A549 (cell line): ENCODE measurements around the gene CKAP5. TPM values are rescaled to one million over a fixed set of nuclear protein-coding genes. Genes with fewer than 3 reads are reported as not detected.
A peak's percentile ranks its signal among the peaks of the same experiment; 100 is the strongest.

Experiments used
- ATAC-seq, 2 experiments: fragments of 200-7000 bp in 1 of 2; fragments of >200 bp in 1 of 2; cut with Nextera tagmentation in 1 of 2; cut with Tn5 transposase in 1 of 2; 3 replicates each; pipeline versions ENCODE4 v1.8.0 to v1.9.1; 2018 to 2020; ENCODE audit warnings: mild to moderate bottlenecking in 1 of 2, moderate library complexity in 1 of 2
- CTCF ChIA-PET: fragments of 300-600 bp; sonication (Branson Sonifier 250); formaldehyde crosslinking; extraction: SDS; loops from one replicate; lab custom pipeline; 2021; ENCODE audit warnings: antibody characterized with exemption, inconsistent platforms; lab: Yijun Ruan, JAX
- POLR2A ChIA-PET: fragments of 350-600 bp; formaldehyde crosslinking; extraction: SDS; loops from one replicate; lab custom pipeline; 2021; ENCODE audit warnings: antibody characterized with exemption, inconsistent platforms; lab: Yijun Ruan, JAX
- DNase-seq, 2 experiments: peaks; one replicate each; pipeline versions ENCODE4 v3.0.0 to v3.0.0-alpha.2; 2011 to 2016; ENCODE audit warnings: low read depth in 1 of 2, low spot score in 1 of 2
- FAIRE-seq: peaks from 2 replicates; lab custom pipeline; 2011; peaks lifted over from hg19 to GRCh38; lab: Jason Lieb, UNC
- H3K27ac ChIP-seq, 2 experiments: fragments of >200 bp; sonication (Bioruptor Twin); formaldehyde crosslinking; 3 replicates each; pipeline ENCODE4 v1.5.1; 2016 to 2017
- H3K4me1 ChIP-seq: fragments of >200 bp; sonication (Bioruptor Twin); formaldehyde crosslinking; 3 replicates; pipeline ENCODE4 v1.6.1; 2016
- H3K4me2 ChIP-seq: fragments of >200 bp; sonication (Bioruptor Twin); formaldehyde crosslinking; 3 replicates; pipeline ENCODE4 v1.6.1; 2016
- H3K4me3 ChIP-seq: fragments of >200 bp; sonication (Bioruptor Twin); formaldehyde crosslinking; 3 replicates; pipeline ENCODE4 v1.5.1; 2016
- H3K9me3 ChIP-seq: fragments of >200 bp; sonication (Bioruptor Twin); formaldehyde crosslinking; 3 replicates; pipeline ENCODE4 v1.6.1; 2016
- CBX8 ChIP-seq: fragments of 200-600 bp; sonication (generic); IDR thresholded peaks from 2 replicates; pipeline ENCODE4 v1.6.1; 2016
- CEBPB ChIP-seq, 2 experiments: fragments of >200 bp in 1 of 2; sonication (Bioruptor Twin) in 1 of 2; formaldehyde crosslinking in 1 of 2; IDR thresholded peaks; 2 replicates each; pipeline ENCODE4 v1.6.1; 2012 to 2016
- EHF ChIP-seq: fragments of 250-450 bp; sonication (Bioruptor Pico); IDR thresholded peaks from 2 replicates; pipeline ENCODE4 v1.5.0; 2020; ENCODE audit warnings: mild to moderate bottlenecking
- EP300 ChIP-seq, 2 experiments: fragments of >200 bp; sonication (Bioruptor Twin); formaldehyde crosslinking; IDR thresholded peaks; 2 replicates in 1 of 2; 3 replicates in 1 of 2; pipeline ENCODE4 v1.6.1; 2016 to 2017
- FOSL2 ChIP-seq, 2 experiments: fragments of 450-650 bp in 1 of 2; fragments of >200 bp in 1 of 2; sonication (Bioruptor Twin) in 1 of 2; formaldehyde crosslinking; IDR thresholded peaks; 2 replicates each; pipeline versions ENCODE4 v1.5.0 to v1.6.1; 2016 to 2020; ENCODE audit warnings: mild to moderate bottlenecking in 1 of 2, moderate library complexity in 1 of 2
- FOXS1 ChIP-seq: fragments of 250-450 bp; sonication (Bioruptor Pico); IDR thresholded peaks from 2 replicates; pipeline ENCODE4 v1.5.0; 2020; ENCODE audit warnings: mild to moderate bottlenecking, moderate library complexity
- HDAC2 ChIP-seq: fragments of 200-600 bp; sonication (generic); IDR thresholded peaks from 2 replicates; pipeline ENCODE4 v1.6.1; 2016
- HEYL ChIP-seq: fragments of 250-450 bp; sonication (Bioruptor Pico); IDR thresholded peaks from 2 replicates; pipeline ENCODE4 v1.8.0; 2021; ENCODE audit warnings: mild to moderate bottlenecking, moderate library complexity
- HOXB13 ChIP-seq: fragments of 250-450 bp; sonication (Bioruptor Pico); IDR thresholded peaks from 2 replicates; pipeline ENCODE4 v1.5.0; 2020; ENCODE audit warnings: low read depth, mild to moderate bottlenecking, moderate library complexity
- JUN ChIP-seq, 2 experiments: fragments of >200 bp; sonication (Bioruptor Twin); formaldehyde crosslinking; IDR thresholded peaks; 2 replicates in 1 of 2; 3 replicates in 1 of 2; pipeline ENCODE4 v1.6.1; 2016 to 2017
- JUNB ChIP-seq: fragments of >200 bp; sonication (Bioruptor Twin); formaldehyde crosslinking; IDR thresholded peaks from 2 replicates; pipeline ENCODE4 v1.6.1; 2016
- MAX ChIP-seq: IDR thresholded peaks from 2 replicates; pipeline ENCODE4 v1.6.1; 2012
- NFE2L2 ChIP-seq: fragments of 150-350 bp; conservative IDR thresholded peaks from 2 replicates; pipeline ENCODE4 v1.6.1; 2014; ENCODE audit warnings: low read length
- NPAS2 ChIP-seq: fragments of 250-450 bp; sonication (Bioruptor Pico); IDR thresholded peaks from 2 replicates; pipeline ENCODE4 v1.8.0; 2022; ENCODE audit warnings: mild to moderate bottlenecking, moderate library complexity, borderline replicate concordance
- POLR2A ChIP-seq: IDR thresholded peaks from 2 replicates; pipeline ENCODE4 v1.6.1; 2012; ENCODE audit warnings: mild to moderate bottlenecking, low read length
- RAD21 ChIP-seq, 2 experiments: fragments of >200 bp in 1 of 2; sonication (Bioruptor Twin) in 1 of 2; formaldehyde crosslinking in 1 of 2; IDR thresholded peaks in 1 of 2; conservative IDR thresholded peaks in 1 of 2; 2 replicates in 1 of 2; 3 replicates in 1 of 2; pipeline ENCODE4 v1.6.1; 2012 to 2018; ENCODE audit warnings: inconsistent platforms in 1 of 2
- REST ChIP-seq: fragments of 200-600 bp; sonication (generic); IDR thresholded peaks from 2 replicates; pipeline ENCODE4 v1.6.1; 2016; ENCODE audit warnings: antibody characterized with exemption, mild to moderate bottlenecking, moderate library complexity
- RNF2 ChIP-seq: fragments of 200-600 bp; sonication (generic); IDR thresholded peaks from 2 replicates; pipeline ENCODE4 v1.6.1; 2016; ENCODE audit warnings: low read depth, mild to moderate bottlenecking, antibody characterized with exemption, moderate library complexity, borderline replicate concordance
- TP53 ChIP-seq: fragments of 250-450 bp; sonication (Bioruptor Pico); IDR thresholded peaks from 2 replicates; pipeline ENCODE4 v1.5.0; 2021; ENCODE audit warnings: mild to moderate bottlenecking, moderate library complexity
- USF2 ChIP-seq: fragments of 450-650 bp; IDR thresholded peaks from 2 replicates; pipeline ENCODE4 v1.6.1; 2014; ENCODE audit warnings: antibody characterized with exemption
- ZC3H11A ChIP-seq: fragments of 450-650 bp; IDR thresholded peaks from 2 replicates; pipeline ENCODE4 v1.6.1; 2014; ENCODE audit warnings: antibody characterized with exemption, mild to moderate bottlenecking
- ZNF302 ChIP-seq: fragments of 250-450 bp; sonication (Bioruptor Pico); IDR thresholded peaks from 2 replicates; pipeline ENCODE4 v1.9.0; 2021; ENCODE audit warnings: inconsistent platforms, mild to moderate bottlenecking, moderate library complexity
- WGBS: methylation state at CpG from one replicate; pipeline ENCODE4 v1.1.6; 2017; ENCODE audit errors: missing lambda C conversion rate; 5-methylcytosine and 5-hydroxymethylcytosine counted together
- polyA plus RNA-seq, 4 experiments: library from polyadenylated mRNA; depleted of rRNA in 3 of 4; stranded (reverse); fragments of >200 nt; fragmentation: RNase III in 1 of 4; extraction: RNeasy Plus Mini Kit Qiagen cat#74134 plus additional on column Dnase treatment in 1 of 4; gene quantifications; 2 replicates in 3 of 4; 3 replicates in 1 of 4; pipeline ENCODE4 v1.2.3, GENCODE V29; 2011 to 2017
- TF ChIP-seq, protein P1 (sequence below): fragments of 250-450 bp; sonication (Bioruptor Pico); IDR thresholded peaks from 2 replicates; pipeline ENCODE4 v1.5.0; 2021; ENCODE audit warnings: mild to moderate bottlenecking, moderate library complexity, borderline replicate concordance

The CKAP5 gene
- polyA plus RNA-seq, 2 of the 4 experiments (the other 2 are of a cell fraction) = 66.3 to 173 TPM

DNA sequence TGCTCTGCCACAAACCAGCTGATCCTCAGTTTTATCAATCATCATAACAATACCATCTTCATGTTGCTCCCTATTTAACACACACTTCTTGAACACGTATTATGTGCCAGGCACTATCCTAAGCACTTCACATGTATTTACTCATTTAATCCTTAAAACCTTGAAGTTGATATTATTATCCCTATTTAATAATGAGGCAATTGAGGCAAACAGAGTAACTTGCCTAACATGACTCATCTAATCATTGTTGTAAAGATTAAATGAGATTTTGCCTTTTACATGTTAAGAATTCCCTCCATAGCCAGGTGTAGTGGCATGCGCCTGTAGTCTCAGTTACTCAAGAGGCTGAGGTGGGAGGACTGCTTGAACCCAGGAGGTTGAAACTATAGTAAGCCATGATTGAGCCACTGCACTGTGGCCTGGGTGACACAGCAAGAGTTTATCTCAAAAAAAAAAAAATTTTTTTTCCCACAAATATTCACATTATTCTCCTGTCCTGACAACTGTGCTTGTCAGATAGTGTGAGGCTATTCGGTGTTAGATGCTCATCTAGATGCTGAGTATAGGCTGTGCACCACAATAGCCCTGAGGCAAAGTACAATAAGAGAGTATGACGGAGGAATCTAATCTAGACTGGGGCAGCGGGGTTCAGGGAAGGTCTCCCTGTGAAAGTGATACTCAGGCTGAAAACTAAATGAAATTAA lies 13.4 kb downstream of the CKAP5 start:
- FAIRE-seq (no peak), DNase-seq (no peak), ATAC-seq (peak in 1 of 2 experiments; percentile 23; a peak in 2 of 6 replicates)
- TF ChIP-seq MAX (no peak), FOSL2 (IDR thresholded peaks at IDR 0.05) (no peak), FOSL2 (CRISPR knock-in tag; IDR thresholded peaks at IDR 0.05) (peak; percentile 16; the same call in 1 of the 2 replicates)
- no peak overlapping the region for H3K27ac ChIP-seq
- ChIA-PET POLR2A (no interaction called here), CTCF (no interaction called here)
- 83% methylated on average over 5 of the region's 5 CpGs for WGBS
- H3K4me1 ChIP-seq = peaks cover 21% of the 10 kb centered on the region
- H3K4me3 ChIP-seq = no peak overlapping the region
- no peak overlapping the region for H3K4me2 ChIP-seq
- no peaks in the 10 kb centered on the region for H3K9me3 ChIP-seq

GRCh38 chr11:46827995-46828394 lies 18.1 kb downstream of the CKAP5 start:
- Histone ChIP-seq H3K4me3 (no peak overlapping the region), H3K27ac (no peak overlapping the region), H3K9me3 (no peaks in the 10 kb centered on the region), H3K4me2 (peak overlapping the region; percentile 94; the same call in 2 of the 3 replicates), H3K4me1 (peaks cover 44% of the 10 kb centered on the region)
- WGBS = 46% methylated on average over 1 of the region's 1 CpG
- CTCF ChIA-PET = interaction anchor here (0.5 to 2.0 kb wide), 3 partner anchors 108 to 325 kb away, joined by 3 to 5 read pairs (median 3); partner anchors contain the start of gene CSTPP1
- TF ChIP-seq HDAC2 (no peak), HEYL (CRISPR knock-in tag) (no peak), ZC3H11A (no peak), NFE2L2 (no peak), EP300 (IDR thresholded peaks at IDR 0.05) (no peak), JUNB (no peak), JUN (IDR thresholded peaks at IDR 0.05) (no peak), EHF (CRISPR knock-in tag) (no peak), RNF2 (no peak), RAD21 (conservative IDR thresholded peaks at IDR 0.05 in 1 of 2, IDR thresholded peaks at IDR 0.05 in 1 of 2) (no peak), FOXS1 (CRISPR knock-in tag) (no peak), MAX (no peak), ZNF302 (CRISPR knock-in tag) (no peak), CEBPB (IDR thresholded peaks at IDR 0.05) (no peak), POLR2A (no peak), FOSL2 (IDR thresholded peaks at IDR 0.05) (no peak), FOSL2 (CRISPR knock-in tag; IDR thresholded peaks at IDR 0.05) (no peak), NPAS2 (CRISPR knock-in tag) (no peak), TP53 (CRISPR knock-in tag) (no peak), USF2 (no peak)
- POLR2A ChIA-PET = no interaction called here
- no peak for ATAC-seq
- no peak for FAIRE-seq
- DNase-seq = no peak

GRCh38 chr11:46826310-46827044 lies 19.6 kb downstream of the CKAP5 start:
- peak; percentile 54 to 67 for DNase-seq
- peak; percentile 99 to 100 for ATAC-seq
- CTCF ChIA-PET = interaction anchor here (1.1 to 3.0 kb wide), 5 partner anchors 17 to 528 kb away, joined by 3 to 14 read pairs (median 4); partner anchors contain the start of genes ARHGAP1 and ZNF408
- Histone ChIP-seq H3K4me1 (peaks cover 44% of the 10 kb centered on the region), H3K4me3 (peak overlapping the region; percentile 51), H3K27ac (peak overlapping the region; percentile 31 to 74; a peak in 3 of 6 replicates), H3K9me3 (no peaks in the 10 kb centered on the region), H3K4me2 (peak overlapping the region; percentile 94)
- WGBS = 4% methylated on average over 24 of the region's 32 CpGs
- no peak for TF ChIP-seq CBX8
- TF ChIP-seq MAX = 0 out of 2 replicates have a peak, but pooled peaks have one; percentile 27
- no peak for TF ChIP-seq HDAC2
- no peak for TF ChIP-seq TP53 (CRISPR knock-in tag)
- TF ChIP-seq HOXB13 (CRISPR knock-in tag) = no peak
- TF ChIP-seq, protein P1, sequence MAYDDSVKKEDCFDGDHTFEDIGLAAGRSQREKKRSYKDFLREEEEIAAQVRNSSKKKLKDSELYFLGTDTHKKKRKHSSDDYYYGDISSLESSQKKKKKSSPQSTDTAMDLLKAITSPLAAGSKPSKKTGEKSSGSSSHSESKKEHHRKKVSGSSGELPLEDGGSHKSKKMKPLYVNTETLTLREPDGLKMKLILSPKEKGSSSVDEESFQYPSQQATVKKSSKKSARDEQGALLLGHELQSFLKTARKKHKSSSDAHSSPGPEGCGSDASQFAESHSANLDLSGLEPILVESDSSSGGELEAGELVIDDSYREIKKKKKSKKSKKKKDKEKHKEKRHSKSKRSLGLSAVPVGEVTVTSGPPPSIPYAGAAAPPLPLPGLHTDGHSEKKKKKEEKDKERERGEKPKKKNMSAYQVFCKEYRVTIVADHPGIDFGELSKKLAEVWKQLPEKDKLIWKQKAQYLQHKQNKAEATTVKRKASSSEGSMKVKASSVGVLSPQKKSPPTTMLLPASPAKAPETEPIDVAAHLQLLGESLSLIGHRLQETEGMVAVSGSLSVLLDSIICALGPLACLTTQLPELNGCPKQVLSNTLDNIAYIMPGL (CRISPR knock-in tag) = no peak
- no peak for TF ChIP-seq REST
- no peak for FAIRE-seq
- POLR2A ChIA-PET = interaction anchor here (0.5 to 1.0 kb wide), 2 partner anchors 126 to 141 kb away, joined by 3 read pairs; partner anchors contain the start of genes ARHGAP1 and ZNF408
